K562 (cell line): Measurements from ENCODE around the gene GFRA4. TPM values are rescaled to one million over a fixed set of nuclear protein-coding genes. Genes with fewer than 3 reads are reported as not detected.

Experiments
- ATAC-seq: fragments of 200-7000 bp; cut with Tn5 transposase; 3 replicates; pipeline ENCODE4 v1.9.1; 2020; ENCODE audit warnings: moderate library complexity
- Bru-seq: library from RNA; stranded (reverse); fragments of 400-500 nt; gene quantifications from one replicate; lab custom pipeline; 2021; lab: Mats Ljungman, UMichigan
- BruChase-seq, 2 experiments: library from RNA; stranded (reverse); fragments of 400-500 nt; gene quantifications; one replicate each; lab custom pipeline; 2021; lab: Mats Ljungman, UMichigan
- BruUV-seq: library from RNA; stranded (reverse); fragments of 400-500 nt; replicated peaks from 2 replicates; lab custom pipeline; 2021; lab: Mats Ljungman, UMichigan
- CTCF ChIA-PET: fragments of 300-600 bp; formaldehyde crosslinking; extraction: SDS; loops from one replicate; lab custom pipeline; 2021; ENCODE audit warnings: low intra/inter-chr PET ratio; lab: Yijun Ruan, JAX
- POLR2A ChIA-PET: fragments of 300-600, 350-650 bp; sonication (Branson Sonifier 250); formaldehyde crosslinking; extraction: SDS; loops from one replicate; lab custom pipeline; 2021; ENCODE audit warnings: antibody characterized with exemption, inconsistent platforms; lab: Yijun Ruan, JAX
- DNase-seq, 4 experiments: peaks; one replicate each; pipeline versions ENCODE4 v3.0.0 to v3.0.0-alpha.2; 2011 to 2018; ENCODE audit warnings: low spot score in 3 of 4, mixed read lengths in 3 of 4; ENCODE audit errors: extremely low read depth in 1 of 4
- FAIRE-seq: peaks from 2 replicates; lab custom pipeline; 2011; peaks lifted over from hg19 to GRCh38; lab: Jason Lieb, UNC
- H2AFZ ChIP-seq: 2 replicates; pipeline ENCODE4 v1.6.0; 2011; ENCODE audit warnings: low read depth, low read length, control low read depth, inconsistent platforms
- H3K27ac ChIP-seq: fragments of 200-600 bp; 3 replicates; pipeline ENCODE4 v1.8.0; 2011; ENCODE audit warnings: low read depth, mild to moderate bottlenecking, control low read depth, inconsistent platforms, low read length, moderate library complexity, mixed read lengths; ENCODE audit errors: extremely low read depth
- H3K27me3 ChIP-seq, 2 experiments: fragments of 300-600 bp in 1 of 2; 2 replicates in 1 of 2; 3 replicates in 1 of 2; pipeline versions ENCODE4 v1.6.0 to v1.8.0; 2011; ENCODE audit warnings: inconsistent platforms in 2 of 2, low read length in 2 of 2, mild to moderate bottlenecking in 1 of 2, mixed read lengths in 1 of 2, moderate library complexity in 1 of 2; ENCODE audit not compliant: control insufficient read depth in 2 of 2, insufficient read depth in 2 of 2
- H3K36me3 ChIP-seq: fragments of 300-600 bp; 3 replicates; pipeline ENCODE4 v1.8.0; 2011; ENCODE audit warnings: mild to moderate bottlenecking, low read length, inconsistent platforms; ENCODE audit not compliant: control insufficient read depth, insufficient read depth
- H3K4me1 ChIP-seq, 2 experiments: fragments of 200-600 bp in 1 of 2; replicated peaks in 1 of 2; 2 replicates in 1 of 2; 3 replicates in 1 of 2; pipeline versions ENCODE4 v1.5.1 to v1.8.0; 2011; ENCODE audit warnings: inconsistent platforms in 2 of 2, low read length in 2 of 2, mild to moderate bottlenecking in 1 of 2, mixed read lengths in 1 of 2, moderate library complexity in 1 of 2; ENCODE audit not compliant: control insufficient read depth in 2 of 2, insufficient read depth in 2 of 2
- H3K4me2 ChIP-seq: 2 replicates; pipeline ENCODE4 v1.6.1; 2011; ENCODE audit warnings: low read length, control low read depth, inconsistent platforms, mixed read lengths; ENCODE audit not compliant: insufficient read depth
- H3K4me3 ChIP-seq: fragments of 200-600 bp; sonication (generic), shearing (Covaris generic); 2 replicates; pipeline ENCODE4 v1.5.1; 2016; ENCODE audit warnings: control low read depth, inconsistent platforms
- H3K79me2 ChIP-seq: fragments of 200-600 bp; 3 replicates; pipeline ENCODE4 v1.8.0; 2011; ENCODE audit warnings: low read length, inconsistent platforms; ENCODE audit not compliant: control insufficient read depth, insufficient read depth
- H3K9ac ChIP-seq, 2 experiments: 2 replicates each; pipeline versions ENCODE4 v1.6.0 to v1.6.1; 2011; ENCODE audit warnings: low read depth in 2 of 2, low read length in 2 of 2, control low read depth in 1 of 2, inconsistent platforms in 1 of 2, mild to moderate bottlenecking in 1 of 2, mixed read lengths in 1 of 2; ENCODE audit not compliant: insufficient read depth in 1 of 2
- H3K9me1 ChIP-seq: one replicate; pipeline ENCODE4 v1.6.0; 2011; ENCODE audit warnings: inconsistent platforms, mild to moderate bottlenecking, low read length, moderate library complexity; ENCODE audit not compliant: control insufficient read depth, insufficient read depth
- H3K9me3 ChIP-seq: replicated peaks from 2 replicates; pipeline ENCODE4 v1.5.1; 2011; ENCODE audit warnings: low read depth, low read length, inconsistent platforms; ENCODE audit not compliant: control insufficient read depth, insufficient read depth
- H4K20me1 ChIP-seq: replicated peaks from 2 replicates; pipeline ENCODE4 v1.6.1; 2011; ENCODE audit warnings: low read length, inconsistent platforms, mixed read lengths; ENCODE audit not compliant: control insufficient read depth, insufficient read depth
- WGBS: fragments of 100-300 bp; shearing (Covaris generic); methylation state at CpG from one replicate; pipeline ENCODE4 v1.1.6; 2016; ENCODE audit warnings: low coverage, mixed read lengths; ENCODE audit not compliant: insufficient coverage; ENCODE audit errors: missing lambda C conversion rate; 5-methylcytosine and 5-hydroxymethylcytosine counted together
- in situ Hi-C: fragments of 300-500 bp; cut with MboI; formaldehyde crosslinking; loops from 4 replicates; pipeline ENCODE4 v1.15.0; 2018; ENCODE audit warnings: inconsistent platforms, mixed read lengths
- intact Hi-C: fragments of 100-400 bp; cut with micrococcal nuclease; formaldehyde crosslinking; loops from 2 replicates; pipeline ENCODE4 v1.14.2; 2022
- long read RNA-seq, 3 experiments: library from polyadenylated mRNA in 2 of 3; library from RNA in 1 of 3; unstranded in 2 of 3; stranded (forward) in 1 of 3; transcript quantifications; one replicate each; pipeline ENCODE4 v2.0.0, GENCODE V29; 2019 to 2022
- polyA minus RNA-seq, 3 experiments: library from RNA; depleted of rRNA, polyadenylated mRNA; stranded (reverse); fragments of >200 nt; gene quantifications; 2 replicates each; pipeline ENCODE4 v1.2.3, GENCODE V29; 2011
- polyA plus RNA-seq, 8 experiments: library from polyadenylated mRNA; depleted of rRNA in 4 of 8; stranded (reverse) in 5 of 8; unstranded in 3 of 8; fragments of >200 nt; fragmentation: Nextera tagmentation in 2 of 8; fragmentation: Illumina TruSeq in 1 of 8; extraction: Ambion mirVana in 2 of 8; extraction: Trizol in 1 of 8; gene quantifications; 2 replicates each; pipeline versions ENCODE4 v1.2.1 to v1.2.3, GENCODE V29; 2011 to 2014; ENCODE audit warnings: inconsistent platforms in 1 of 8, missing spikeins in 1 of 8
- total RNA-seq, 7 experiments: library from RNA; depleted of rRNA in 6 of 7; stranded (reverse); fragments of >200 nt in 6 of 7; fragmentation: Illumina TruSeq in 2 of 7; extraction: Trizol in 2 of 7; gene quantifications; 2 replicates each; pipeline versions ENCODE4 v1.2.1 to v1.2.3, GENCODE V29; 2011 to 2021; ENCODE audit warnings: low replicate concordance in 1 of 7
- TF ChIP-seq, protein P1 (sequence below): fragments of 450-650 bp; IDR thresholded peaks from 2 replicates; pipeline ENCODE4 v1.6.1; 2016; ENCODE audit warnings: borderline replicate concordance

The GFRA4 gene, protein sequence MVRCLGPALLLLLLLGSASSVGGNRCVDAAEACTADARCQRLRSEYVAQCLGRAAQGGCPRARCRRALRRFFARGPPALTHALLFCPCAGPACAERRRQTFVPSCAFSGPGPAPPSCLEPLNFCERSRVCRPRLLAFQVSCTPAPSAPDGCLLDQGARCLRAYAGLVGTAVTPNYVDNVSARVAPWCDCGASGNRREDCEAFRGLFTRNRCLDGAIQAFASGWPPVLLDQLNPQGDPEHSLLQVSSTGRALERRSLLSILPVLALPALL
- not detected in 2 replicates for total RNA-seq (2011; cell fraction: chromatin; rRNA removed; ENCODE audit: low replicate concordance)
- total RNA-seq (2011; cell fraction: nucleolus; rRNA removed): not detected in 2 replicates
- total RNA-seq (2011; cell fraction: nucleoplasm; rRNA removed): not detected in 2 replicates
- not detected in 2 replicates for total RNA-seq (2014; rRNA removed)
- total RNA-seq (2014; rRNA removed; fragmentation: Illumina TruSeq; extraction: Trizol): not detected in 2 replicates
- not detected in 2 replicates for total RNA-seq (2015; rRNA removed; fragmentation: Illumina TruSeq; extraction: Trizol)
- total RNA-seq (2021): not detected in 2 replicates
- polyA plus RNA-seq (2011; rRNA removed): not detected in 2 replicates
- polyA plus RNA-seq (2011; cell fraction: cytosol; rRNA removed): not detected in 2 replicates
- not detected in 2 replicates for polyA plus RNA-seq (2011; cell fraction: nucleus; rRNA removed)
- polyA plus RNA-seq (2012): not detected in 2 replicates
- not detected in 2 replicates for polyA plus RNA-seq (2014; fragmentation: Illumina TruSeq; extraction: Trizol)
- not detected for polyA plus RNA-seq (2014; fragmentation: Nextera tagmentation; extraction: Ambion mirVana)
- polyA plus RNA-seq (2014; rRNA removed): not detected in 2 replicates
- not detected in 2 replicates for polyA minus RNA-seq (2011; rRNA and poly(A)+ RNA removed)
- polyA minus RNA-seq (2011; cell fraction: cytosol; rRNA and poly(A)+ RNA removed): not detected in 2 replicates
- not detected in 2 replicates for polyA minus RNA-seq (2011; cell fraction: nucleus; rRNA and poly(A)+ RNA removed)
- not detected for Bru-seq, nascent RNA
- BruChase-seq, experiment 1, labeled RNA remaining after a 2-hour chase: not detected
- not detected for BruChase-seq, experiment 2, labeled RNA remaining after a 6-hour chase
- long read RNA-seq, experiment 1: 0 reads
- long read RNA-seq, experiment 2: 0 reads
- long read RNA-seq, experiment 3: 0 reads

DNA sequence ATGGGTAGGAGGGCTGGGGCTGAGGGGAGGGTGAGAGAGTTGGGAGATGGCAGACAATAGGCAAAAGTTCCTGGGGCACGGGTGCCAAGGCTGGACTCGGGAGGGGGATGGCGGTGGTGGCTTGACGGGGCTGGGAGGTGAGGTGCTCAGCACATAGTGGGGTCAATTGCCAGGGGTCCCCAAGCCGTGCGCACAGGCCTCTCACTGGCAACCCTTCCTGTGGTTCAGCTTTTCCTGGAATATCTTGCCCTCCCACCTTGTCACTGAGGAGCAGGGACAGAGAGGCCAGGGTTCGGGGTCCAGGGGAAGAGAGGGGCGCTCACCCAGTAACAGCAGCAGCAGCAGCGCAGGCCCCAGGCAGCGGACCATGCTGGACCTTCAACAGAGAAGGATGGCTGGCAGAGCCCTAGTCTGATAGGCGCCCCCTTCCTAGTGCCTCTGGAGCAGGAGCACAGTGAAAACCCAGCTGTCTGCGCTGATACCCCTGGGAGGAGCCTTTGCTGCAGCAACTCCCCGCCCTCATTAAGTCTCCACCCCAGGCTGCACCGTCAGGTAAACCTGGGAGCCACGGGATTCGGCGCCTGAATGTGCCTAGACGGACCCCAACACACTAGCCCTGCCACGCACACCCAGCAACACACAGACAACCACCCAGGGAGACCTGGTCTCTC is at the start of gene GFRA4:
TSS of gene GFRA4 (minus strand) at position 369 of the 671 bp plus-strand sequence. CDS start at position 369, 0 bp downstream.
- H3K27me3 ChIP-seq: peaks cover 0 to 30% of the 10 kb centered on the region in 2 experiments; a peak in 4 of 5 replicates
- no peak within 1 kb of the TSS for H3K4me2 ChIP-seq
- in situ Hi-C loops (no loop called here), intact Hi-C loops (no loop called here)
- H3K36me3 ChIP-seq: no peaks in the 10 kb centered on the region
- no peak within 1 kb of the TSS for H3K4me3 ChIP-seq
- no peak within 1 kb of the TSS; a peak in 1 of 4 replicates for H3K9ac ChIP-seq
- peaks cover 0 to 11% of the 10 kb centered on the region in 2 experiments; a peak in 4 of 5 replicates for H3K4me1 ChIP-seq
- no peaks in the 10 kb centered on the region for H3K79me2 ChIP-seq
- BruUV-seq: no TSS peak
- no peak within 1 kb of the TSS for H3K27ac ChIP-seq
- ChIA-PET POLR2A (no interaction called here), CTCF (no interaction called here)
- WGBS: 2% methylated on average over 18 of the region's 19 CpGs
- H3K9me1 ChIP-seq: no peaks in the 10 kb centered on the region
- DNase-seq: peak in 1 of 4 experiments; percentile 30
- no peak within 1 kb of the TSS for H2AFZ ChIP-seq
- no peaks in the 10 kb centered on the region for H4K20me1 ChIP-seq
- no peaks in the 10 kb centered on the region for H3K9me3 ChIP-seq
- TF ChIP-seq, protein P1, sequence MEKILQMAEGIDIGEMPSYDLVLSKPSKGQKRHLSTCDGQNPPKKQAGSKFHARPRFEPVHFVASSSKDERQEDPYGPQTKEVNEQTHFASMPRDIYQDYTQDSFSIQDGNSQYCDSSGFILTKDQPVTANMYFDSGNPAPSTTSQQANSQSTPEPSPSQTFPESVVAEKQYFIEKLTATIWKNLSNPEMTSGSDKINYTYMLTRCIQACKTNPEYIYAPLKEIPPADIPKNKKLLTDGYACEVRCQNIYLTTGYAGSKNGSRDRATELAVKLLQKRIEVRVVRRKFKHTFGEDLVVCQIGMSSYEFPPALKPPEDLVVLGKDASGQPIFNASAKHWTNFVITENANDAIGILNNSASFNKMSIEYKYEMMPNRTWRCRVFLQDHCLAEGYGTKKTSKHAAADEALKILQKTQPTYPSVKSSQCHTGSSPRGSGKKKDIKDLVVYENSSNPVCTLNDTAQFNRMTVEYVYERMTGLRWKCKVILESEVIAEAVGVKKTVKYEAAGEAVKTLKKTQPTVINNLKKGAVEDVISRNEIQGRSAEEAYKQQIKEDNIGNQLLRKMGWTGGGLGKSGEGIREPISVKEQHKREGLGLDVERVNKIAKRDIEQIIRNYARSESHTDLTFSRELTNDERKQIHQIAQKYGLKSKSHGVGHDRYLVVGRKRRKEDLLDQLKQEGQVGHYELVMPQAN: no peak
- no peak for FAIRE-seq
- peak; percentile 41; the same call in 2 of the 3 replicates for ATAC-seq
